Thyroid gland (tissue), 4 donors: ENCODE measurements around the gene GALNS.

Source experiments
- POLR2A ChIP-seq, 2 donors: fragments of 450-650 bp; IDR thresholded peaks; one replicate each; pipeline ENCODE4 v1.6.1; 2017; ENCODE audit warnings: antibody characterized with exemption in 2 of 2, mild to moderate bottlenecking in 2 of 2, moderate library complexity in 1 of 2
- TF ChIP-seq, protein P1 (sequence below), 6 experiments: fragments of 200-600 bp in 3 of 6; fragments of 450-650 bp in 3 of 6; sonication (generic) in 3 of 6; IDR thresholded peaks; one replicate each; pipeline ENCODE4 v1.5.1; 2016 to 2019; ENCODE audit warnings: antibody characterized with exemption in 6 of 6, mild to moderate bottlenecking in 2 of 6, inconsistent platforms in 1 of 6, moderate library complexity in 1 of 6

DNA sequence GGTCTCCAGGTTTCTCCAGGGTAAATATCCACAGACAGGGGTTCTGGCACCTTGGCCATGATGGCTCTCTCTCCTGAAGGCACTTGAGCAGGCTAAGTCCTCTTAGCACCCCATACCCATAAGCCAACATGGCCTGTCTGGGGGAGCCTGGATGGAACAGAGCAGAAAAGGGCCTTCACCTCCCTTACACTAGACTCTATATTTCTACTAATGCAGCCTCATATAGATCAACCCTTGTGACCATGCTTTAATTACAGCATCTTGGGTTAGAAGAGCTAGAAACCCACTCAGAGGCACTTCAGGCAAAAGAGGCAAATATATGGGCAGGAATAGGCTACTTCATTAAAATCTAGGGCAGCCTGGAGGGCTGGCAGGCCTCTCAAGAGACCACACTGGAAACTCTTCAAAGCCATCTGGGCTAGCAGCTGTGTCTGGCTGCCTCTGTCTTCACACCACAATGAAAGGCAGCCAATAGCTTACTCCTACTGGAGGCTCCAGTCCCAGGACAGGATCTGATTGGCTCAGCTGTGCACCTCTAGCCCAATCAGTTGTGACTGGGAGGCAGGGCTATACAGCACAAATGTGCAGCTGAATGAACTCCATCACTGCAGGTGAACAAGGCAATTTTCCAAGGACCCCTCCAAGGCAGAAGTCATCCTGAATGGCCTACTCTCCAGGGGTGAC, 57.8 kb downstream of the GALNS start:
- TF ChIP-seq, protein P1, sequence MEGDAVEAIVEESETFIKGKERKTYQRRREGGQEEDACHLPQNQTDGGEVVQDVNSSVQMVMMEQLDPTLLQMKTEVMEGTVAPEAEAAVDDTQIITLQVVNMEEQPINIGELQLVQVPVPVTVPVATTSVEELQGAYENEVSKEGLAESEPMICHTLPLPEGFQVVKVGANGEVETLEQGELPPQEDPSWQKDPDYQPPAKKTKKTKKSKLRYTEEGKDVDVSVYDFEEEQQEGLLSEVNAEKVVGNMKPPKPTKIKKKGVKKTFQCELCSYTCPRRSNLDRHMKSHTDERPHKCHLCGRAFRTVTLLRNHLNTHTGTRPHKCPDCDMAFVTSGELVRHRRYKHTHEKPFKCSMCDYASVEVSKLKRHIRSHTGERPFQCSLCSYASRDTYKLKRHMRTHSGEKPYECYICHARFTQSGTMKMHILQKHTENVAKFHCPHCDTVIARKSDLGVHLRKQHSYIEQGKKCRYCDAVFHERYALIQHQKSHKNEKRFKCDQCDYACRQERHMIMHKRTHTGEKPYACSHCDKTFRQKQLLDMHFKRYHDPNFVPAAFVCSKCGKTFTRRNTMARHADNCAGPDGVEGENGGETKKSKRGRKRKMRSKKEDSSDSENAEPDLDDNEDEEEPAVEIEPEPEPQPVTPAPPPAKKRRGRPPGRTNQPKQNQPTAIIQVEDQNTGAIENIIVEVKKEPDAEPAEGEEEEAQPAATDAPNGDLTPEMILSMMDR (IDR thresholded peaks at IDR 0.05): no peak
- TF ChIP-seq POLR2A (IDR thresholded peaks at IDR 0.05): no peak
